ENCODE results near the gene PFDN6. TPM values are rescaled to one million over a fixed set of nuclear protein-coding genes. Genes with fewer than 3 reads are reported as not detected.
A peak's percentile ranks its signal among the peaks of the same experiment; 100 is the strongest.
"Not testable (repeated sequence)": the region's sequence is repeated elsewhere in the genome, so short reads cannot be mapped to it uniquely, and the experiment has no call there.

The PFDN6 gene
- polyA plus RNA-seq, 4 donors: 83.9 to 183 (median 147) TPM

- FAIRE-seq (no peak), DNase-seq (peak; percentile 89 to 90)
- peak within 1 kb of the TSS; percentile 69 to 91 (median 89) for H3K27ac ChIP-seq (ENCODE audit: low read depth in 1 of 3, low read length in 2 of 3)
- 0 to 4% (median 1%) methylated on average over 55 to 80 of the region's 80 CpGs for WGBS, 3 donors
- H3K9me3 ChIP-seq (ENCODE audit: control insufficient read depth in 2 of 2, insufficient read depth in 1 of 2, low read depth in 1 of 2, low read length in 1 of 2): no peaks in the 10 kb centered on the region
- H3K36me3 ChIP-seq (ENCODE audit: control insufficient read depth in 3 of 3, insufficient read depth in 2 of 3, low read depth in 1 of 3, low read length in 3 of 3): peaks cover 4 to 75% (median 7%) of the 10 kb centered on the region in 3 donors
- H3K4me3 ChIP-seq (ENCODE audit: low read depth in 1 of 3, low read length in 3 of 3): peak within 1 kb of the TSS; percentile 61 to 75 (median 62)
- peaks cover 0 to 48% (median 2%) of the 10 kb centered on the region in 3 donors for H3K4me1 ChIP-seq (ENCODE audit: control insufficient read depth in 3 of 3, insufficient read depth in 2 of 3, low read depth in 1 of 3, low read length in 2 of 3)
- H3K27me3 ChIP-seq (ENCODE audit: control insufficient read depth in 3 of 3, insufficient read depth in 3 of 3, low read length in 3 of 3): no peaks in the 10 kb centered on the region
Measured at GRCh38 chr6:33276864-33277662, 12.3 kb upstream of the PFDN6 start, which contains the start of gene B3GALT4. TSS of gene B3GALT4 (plus strand) at chr6:33277123. CDS start at chr6:33277420, 297 bp downstream.

GRCh38 chr6:33277663-33278391, 11.6 kb upstream of the PFDN6 start:
- peaks cover 0 to 45% (median 2%) of the 10 kb centered on the region in 3 donors for H3K4me1 ChIP-seq (ENCODE audit: control insufficient read depth in 3 of 3, insufficient read depth in 2 of 3, low read depth in 1 of 3, low read length in 2 of 3)

GRCh38 chr6:33278392-33278741, 11.0 kb upstream of the PFDN6 start:
- H3K4me3 ChIP-seq (ENCODE audit: low read depth in 1 of 3, low read length in 3 of 3): peak overlapping the region in 1 of 3 donors; percentile 62
- 74 to 80% (median 79%) methylated on average over 9 of the region's 9 CpGs for WGBS, 3 donors
- H3K27ac ChIP-seq (ENCODE audit: low read depth in 1 of 3, low read length in 2 of 3): peak overlapping the region in 1 of 3 donors; percentile 91
- no peaks in the 10 kb centered on the region for H3K9me3 ChIP-seq (ENCODE audit: control insufficient read depth in 2 of 2, insufficient read depth in 1 of 2, low read depth in 1 of 2, low read length in 1 of 2)
- H3K4me1 ChIP-seq (ENCODE audit: control insufficient read depth in 3 of 3, insufficient read depth in 2 of 3, low read depth in 1 of 3, low read length in 2 of 3): peaks cover 0 to 40% (median 1%) of the 10 kb centered on the region in 3 donors
- peaks cover 4 to 86% (median 7%) of the 10 kb centered on the region in 3 donors for H3K36me3 ChIP-seq (ENCODE audit: control insufficient read depth in 3 of 3, insufficient read depth in 2 of 3, low read depth in 1 of 3, low read length in 3 of 3)
- DNase-seq (no peak), FAIRE-seq (no peak)
- H3K27me3 ChIP-seq (ENCODE audit: control insufficient read depth in 3 of 3, insufficient read depth in 3 of 3, low read length in 3 of 3): no peaks in the 10 kb centered on the region

More at GRCh38 chr6:33277663-33278391, 11.6 kb upstream of the PFDN6 start:
- peak in 1 of 2 donors; percentile 21 for DNase-seq
- Histone ChIP-seq H3K27me3 (ENCODE audit: control insufficient read depth in 3 of 3, insufficient read depth in 3 of 3, low read length in 3 of 3) (no peaks in the 10 kb centered on the region), H3K4me3 (ENCODE audit: low read depth in 1 of 3, low read length in 3 of 3) (peak overlapping the region; percentile 61 to 75 (median 62)), H3K9me3 (ENCODE audit: control insufficient read depth in 2 of 2, insufficient read depth in 1 of 2, low read depth in 1 of 2, low read length in 1 of 2) (no peaks in the 10 kb centered on the region), H3K27ac (ENCODE audit: low read depth in 1 of 3, low read length in 2 of 3) (peak overlapping the region; percentile 69 to 91 (median 89)), H3K36me3 (ENCODE audit: control insufficient read depth in 3 of 3, insufficient read depth in 2 of 3, low read depth in 1 of 3, low read length in 3 of 3) (peaks cover 4 to 83% (median 7%) of the 10 kb centered on the region in 3 donors)
- FAIRE-seq: no peak
- 41 to 55% (median 47%) methylated on average over 38 to 39 of the region's 39 CpGs for WGBS, 3 donors

GRCh38 chr6:33278810-33279209, 10.6 kb upstream of the PFDN6 start:
- peaks cover 0 to 37% (median 0%) of the 10 kb centered on the region in 3 donors for H3K4me1 ChIP-seq (ENCODE audit: control insufficient read depth in 3 of 3, insufficient read depth in 2 of 3, low read depth in 1 of 3, low read length in 2 of 3)
- peaks cover 4 to 88% (median 8%) of the 10 kb centered on the region in 3 donors for H3K36me3 ChIP-seq (ENCODE audit: control insufficient read depth in 3 of 3, insufficient read depth in 2 of 3, low read depth in 1 of 3, low read length in 3 of 3)
- H3K27me3 ChIP-seq (ENCODE audit: control insufficient read depth in 3 of 3, insufficient read depth in 3 of 3, low read length in 3 of 3): no peaks in the 10 kb centered on the region
- H3K27ac ChIP-seq (ENCODE audit: low read depth in 1 of 3, low read length in 2 of 3): no peak overlapping the region
- 84 to 92% (median 91%) methylated on average over 3 of the region's 3 CpGs for WGBS, 3 donors
- FAIRE-seq (no peak), DNase-seq (no peak)
- no peaks in the 10 kb centered on the region for H3K9me3 ChIP-seq (ENCODE audit: control insufficient read depth in 2 of 2, insufficient read depth in 1 of 2, low read depth in 1 of 2, low read length in 1 of 2)
- H3K4me3 ChIP-seq (ENCODE audit: low read depth in 1 of 3, low read length in 3 of 3): no peak overlapping the region

GRCh38 chr6:33279257-33279695, 10.1 kb upstream of the PFDN6 start:
- Histone ChIP-seq H3K9me3 (ENCODE audit: control insufficient read depth in 2 of 2, insufficient read depth in 1 of 2, low read depth in 1 of 2, low read length in 1 of 2) (no peaks in the 10 kb centered on the region), H3K27ac (ENCODE audit: low read depth in 1 of 3, low read length in 2 of 3) (no peak overlapping the region), H3K4me1 (ENCODE audit: control insufficient read depth in 3 of 3, insufficient read depth in 2 of 3, low read depth in 1 of 3, low read length in 2 of 3) (peaks cover 0 to 32% (median 0%) of the 10 kb centered on the region in 3 donors), H3K4me3 (ENCODE audit: low read depth in 1 of 3, low read length in 3 of 3) (no peak overlapping the region), H3K36me3 (ENCODE audit: control insufficient read depth in 3 of 3, insufficient read depth in 2 of 3, low read depth in 1 of 3, low read length in 3 of 3) (peaks cover 4 to 88% (median 11%) of the 10 kb centered on the region in 3 donors), H3K27me3 (ENCODE audit: control insufficient read depth in 3 of 3, insufficient read depth in 3 of 3, low read length in 3 of 3) (no peaks in the 10 kb centered on the region)
- no peak for DNase-seq
- 67 to 78% (median 76%) methylated on average over 13 of the region's 13 CpGs for WGBS, 3 donors
- no peak for FAIRE-seq

- peaks cover 0 to 25% (median 0%) of the 10 kb centered on the region in 3 donors for H3K4me1 ChIP-seq (ENCODE audit: control insufficient read depth in 3 of 3, insufficient read depth in 2 of 3, low read depth in 1 of 3, low read length in 2 of 3)
- H3K9me3 ChIP-seq (ENCODE audit: control insufficient read depth in 2 of 2, insufficient read depth in 1 of 2, low read depth in 1 of 2, low read length in 1 of 2): no peaks in the 10 kb centered on the region
- FAIRE-seq: no peak
- peak; percentile 38 to 66 for DNase-seq
- no peaks in the 10 kb centered on the region for H3K27me3 ChIP-seq (ENCODE audit: control insufficient read depth in 3 of 3, insufficient read depth in 3 of 3, low read length in 3 of 3)
- WGBS, 3 donors: 64 to 67% (median 65%) methylated on average over 4 to 5 of the region's 5 CpGs
- no peak overlapping the region for H3K4me3 ChIP-seq (ENCODE audit: low read depth in 1 of 3, low read length in 3 of 3)
- H3K27ac ChIP-seq (ENCODE audit: low read depth in 1 of 3, low read length in 2 of 3): peak overlapping the region in 1 of 3 donors; percentile 13
- peaks cover 4 to 86% (median 11%) of the 10 kb centered on the region in 3 donors for H3K36me3 ChIP-seq (ENCODE audit: control insufficient read depth in 3 of 3, insufficient read depth in 2 of 3, low read depth in 1 of 3, low read length in 3 of 3)
Measured at GRCh38 chr6:33279971-33280511, 9.4 kb upstream of the PFDN6 start.

- WGBS, 3 donors: 88 to 94% (median 88%) methylated on average over 6 of the region's 6 CpGs
- peaks cover 4 to 86% (median 11%) of the 10 kb centered on the region in 3 donors for H3K36me3 ChIP-seq (ENCODE audit: control insufficient read depth in 3 of 3, insufficient read depth in 2 of 3, low read depth in 1 of 3, low read length in 3 of 3)
- DNase-seq: no peak
- no peak for FAIRE-seq
- peak overlapping the region in 1 of 3 donors; percentile 13 for H3K27ac ChIP-seq (ENCODE audit: low read depth in 1 of 3, low read length in 2 of 3)
- peaks cover 0 to 20% (median 0%) of the 10 kb centered on the region in 3 donors for H3K4me1 ChIP-seq (ENCODE audit: control insufficient read depth in 3 of 3, insufficient read depth in 2 of 3, low read depth in 1 of 3, low read length in 2 of 3)
- no peak overlapping the region for H3K4me3 ChIP-seq (ENCODE audit: low read depth in 1 of 3, low read length in 3 of 3)
- H3K27me3 ChIP-seq (ENCODE audit: control insufficient read depth in 3 of 3, insufficient read depth in 3 of 3, low read length in 3 of 3): no peaks in the 10 kb centered on the region
- no peaks in the 10 kb centered on the region for H3K9me3 ChIP-seq (ENCODE audit: control insufficient read depth in 2 of 2, insufficient read depth in 1 of 2, low read depth in 1 of 2, low read length in 1 of 2)
Measured at GRCh38 chr6:33280539-33280938, 8.9 kb upstream of the PFDN6 start.

- Histone ChIP-seq H3K36me3 (ENCODE audit: control insufficient read depth in 3 of 3, insufficient read depth in 2 of 3, low read depth in 1 of 3, low read length in 3 of 3) (peaks cover 0 to 63% (median 4%) of the 10 kb centered on the region in 3 donors), H3K4me1 (ENCODE audit: control insufficient read depth in 3 of 3, insufficient read depth in 2 of 3, low read depth in 1 of 3, low read length in 2 of 3) (peaks cover 2 to 15% (median 8%) of the 10 kb centered on the region in 3 donors)
- WGBS, 3 donors: 89 to 92% (median 92%) methylated on average over 4 of the region's 4 CpGs
- DNase-seq; H3K27ac ChIP-seq (ENCODE audit: low read depth in 1 of 3, low read length in 2 of 3); H3K9me3 ChIP-seq (ENCODE audit: control insufficient read depth in 2 of 2, insufficient read depth in 1 of 2, low read depth in 1 of 2, low read length in 1 of 2); H3K27me3 ChIP-seq (ENCODE audit: control insufficient read depth in 3 of 3, insufficient read depth in 3 of 3, low read length in 3 of 3); FAIRE-seq; H3K4me3 ChIP-seq (ENCODE audit: low read depth in 1 of 3, low read length in 3 of 3): not testable (repeated sequence)
Measured at GRCh38 chr6:33285214-33285613, 4.2 kb upstream of the PFDN6 start.

Data from small intestine (tissue), 7 donors.